CD14-positive monocyte (primary cell): ENCODE measurements around the gene DBNDD1. TPM values are rescaled to one million over a fixed set of nuclear protein-coding genes. Genes with fewer than 3 reads are reported as not detected.
A peak's percentile ranks its signal among the peaks of the same experiment; 100 is the strongest.

ENCODE experiments used
- DNase-seq, 3 donors: peaks; one replicate each; pipeline ENCODE4 v3.0.0-alpha.2; 2011 to 2022
- H2AFZ ChIP-seq: 2 replicates; pipeline ENCODE4 v1.6.0; 2012; ENCODE audit warnings: mild to moderate bottlenecking, low read depth, low read length, inconsistent platforms; ENCODE audit not compliant: insufficient read depth, poor library complexity, severe bottlenecking
- H3K27ac ChIP-seq, 2 donors: 1 replicate in 1 of 2; 2 replicates in 1 of 2; pipeline ENCODE4 v1.5.1; 2012 to 2013; ENCODE audit warnings: low read length in 2 of 2, control low read depth in 1 of 2, inconsistent platforms in 1 of 2, low read depth in 1 of 2, mild to moderate bottlenecking in 1 of 2
- H3K27me3 ChIP-seq, 2 donors: one replicate each; pipeline versions ENCODE4 v1.6.0 to v1.6.1; 2011 to 2013; ENCODE audit warnings: low read length in 2 of 2; ENCODE audit not compliant: control insufficient read depth in 2 of 2, insufficient read depth in 2 of 2
- H3K36me3 ChIP-seq, 2 donors: replicated peaks in 1 of 2; 1 replicate in 1 of 2; 2 replicates in 1 of 2; pipeline versions ENCODE4 v1.5.1 to v1.6.1; 2012 to 2013; ENCODE audit warnings: low read length in 2 of 2, control low read depth in 1 of 2, inconsistent platforms in 1 of 2, mild to moderate bottlenecking in 1 of 2; ENCODE audit not compliant: insufficient read depth in 2 of 2, control insufficient read depth in 1 of 2
- H3K4me1 ChIP-seq, 2 donors: 1 replicate in 1 of 2; 2 replicates in 1 of 2; pipeline versions ENCODE4 v1.5.1 to v1.6.1; 2012 to 2013; ENCODE audit warnings: low read length in 2 of 2, control low read depth in 1 of 2, inconsistent platforms in 1 of 2, mild to moderate bottlenecking in 1 of 2, moderate library complexity in 1 of 2; ENCODE audit not compliant: insufficient read depth in 2 of 2, control insufficient read depth in 1 of 2
- H3K4me2 ChIP-seq: replicated peaks from 2 replicates; pipeline ENCODE3; 2012; ENCODE audit warnings: low read length, moderate library complexity, mild to moderate bottlenecking; ENCODE audit not compliant: poor library complexity, severe bottlenecking; ENCODE audit errors: extremely low read depth
- H3K4me3 ChIP-seq, 3 experiments: fragments of 200-600 bp in 1 of 3; sonication (generic) in 1 of 3; replicated peaks in 1 of 3; 1 replicate in 2 of 3; 2 replicates in 1 of 3; pipeline ENCODE4 v1.5.1; 2011 to 2013; ENCODE audit warnings: low read length in 3 of 3, mild to moderate bottlenecking in 3 of 3, control low read depth in 2 of 3, low read depth in 2 of 3, inconsistent platforms in 1 of 3, moderate library complexity in 1 of 3
- H3K79me2 ChIP-seq: 2 replicates; pipeline ENCODE4 v1.6.0; 2012; ENCODE audit warnings: mild to moderate bottlenecking, control low read depth, inconsistent platforms, low read length, moderate library complexity; ENCODE audit not compliant: insufficient read depth
- H3K9ac ChIP-seq: 2 replicates; pipeline ENCODE4 v1.6.0; 2017; ENCODE audit warnings: low read length, mild to moderate bottlenecking; ENCODE audit not compliant: insufficient read depth, poor library complexity, severe bottlenecking
- H3K9me3 ChIP-seq, 2 donors: replicated peaks in 1 of 2; 1 replicate in 1 of 2; 2 replicates in 1 of 2; pipeline versions ENCODE4 v1.5.1 to v1.6.1; 2012 to 2013; ENCODE audit warnings: low read length in 2 of 2, control low read depth in 1 of 2; ENCODE audit not compliant: control insufficient read depth in 1 of 2, insufficient read depth in 1 of 2
- H4K20me1 ChIP-seq: 2 replicates; pipeline ENCODE4 v1.6.0; 2012; ENCODE audit warnings: mild to moderate bottlenecking, low read length, control low read depth, moderate library complexity; ENCODE audit not compliant: insufficient read depth
- H3K27ac Mint-ChIP-seq, 7 donors: one replicate each; pipeline ENCODE4 v1.8.0; 2020; ENCODE audit warnings: mild to moderate bottlenecking in 7 of 7, mixed read lengths in 7 of 7, moderate library complexity in 6 of 7, inconsistent platforms in 2 of 7
- H3K27me3 Mint-ChIP-seq, 3 donors: one replicate each; pipeline ENCODE4 v1.8.0; 2021 to 2022; ENCODE audit warnings: low read depth in 3 of 3, mild to moderate bottlenecking in 3 of 3, mixed read lengths in 3 of 3, moderate library complexity in 3 of 3, inconsistent platforms in 1 of 3
- H3K36me3 Mint-ChIP-seq, 2 donors: one replicate each; pipeline ENCODE4 v1.8.0; 2020; ENCODE audit warnings: mixed read lengths in 2 of 2, inconsistent platforms in 1 of 2, mild to moderate bottlenecking in 1 of 2
- H3K4me1 Mint-ChIP-seq: one replicate; pipeline ENCODE4 v1.8.0; 2020; ENCODE audit warnings: mild to moderate bottlenecking, mixed read lengths
- H3K4me3 Mint-ChIP-seq, 2 donors: one replicate each; pipeline ENCODE4 v1.8.0; 2020; ENCODE audit warnings: mild to moderate bottlenecking in 2 of 2, mixed read lengths in 2 of 2, moderate library complexity in 1 of 2
- H3K9me3 Mint-ChIP-seq, 7 donors: one replicate each; pipeline ENCODE4 v1.8.0; 2020 to 2022; ENCODE audit warnings: mixed read lengths in 7 of 7, mild to moderate bottlenecking in 6 of 7, moderate library complexity in 6 of 7, inconsistent platforms in 2 of 7
- CTCF ChIP-seq: fragments of 200-600 bp; IDR thresholded peaks from one replicate; pipeline ENCODE4 v1.8.0; 2022; ENCODE audit warnings: antibody characterized with exemption, mild to moderate bottlenecking
- WGBS: methylation state at CpG from one replicate; pipeline ENCODE4 v1.1.5; 2013; ENCODE audit warnings: missing lambda C conversion rate; ENCODE audit not compliant: insufficient coverage; 5-methylcytosine and 5-hydroxymethylcytosine counted together
- intact Hi-C, 2 donors: fragments of 100-400 bp; cut with micrococcal nuclease; formaldehyde crosslinking; loops; one replicate each; pipeline versions ENCODE4 v1.15.0 to v1.15.1; 2023
- polyA plus RNA-seq, 3 donors: library from polyadenylated mRNA; depleted of rRNA in 1 of 3; unstranded in 2 of 3; stranded (reverse) in 1 of 3; fragments of 300-500 nt in 2 of 3; fragments of >200 nt in 1 of 3; fragmentation: Illumina TruSeq in 2 of 3; gene quantifications; 1 replicate in 2 of 3; 2 replicates in 1 of 3; pipeline ENCODE4 v1.2.3, GENCODE V29; 2012 to 2021

Gene DBNDD1
- polyA plus RNA-seq, 3 donors: 0.07 TPM; not detected in 2

- H3K9ac ChIP-seq: no peak overlapping the region
- 95% methylated on average over 5 of the region's 9 CpGs for WGBS
- peaks cover 30 to 64% of the 10 kb centered on the region in 2 donors for H3K36me3 Mint-ChIP-seq
- no peak overlapping the region for H3K4me3 ChIP-seq
- H3K4me2 ChIP-seq: no peak overlapping the region
- no peaks in the 10 kb centered on the region for H3K27me3 ChIP-seq
- peaks cover 51 to 54% of the 10 kb centered on the region in 2 donors for H3K36me3 ChIP-seq
- H3K79me2 ChIP-seq: peaks cover 35% of the 10 kb centered on the region
- peaks cover 0 to 3% (median 0%) of the 10 kb centered on the region in 3 donors for H3K27me3 Mint-ChIP-seq
- no peak overlapping the region for H3K4me3 Mint-ChIP-seq
- H2AFZ ChIP-seq: no peak overlapping the region
- peaks cover 0 to 4% (median 0%) of the 10 kb centered on the region in 7 donors for H3K9me3 Mint-ChIP-seq
- H3K9me3 ChIP-seq: no peaks in the 10 kb centered on the region
- H4K20me1 ChIP-seq: peaks cover 61% of the 10 kb centered on the region
- no peak for TF ChIP-seq CTCF
- H3K27ac Mint-ChIP-seq: peak overlapping the region; percentile 68 to 94 (median 92)
- peak overlapping the region; percentile 84 to 91 for H3K27ac ChIP-seq
- intact Hi-C loops: no loop called here
- H3K4me1 Mint-ChIP-seq: peaks cover 42% of the 10 kb centered on the region
- peaks cover 46 to 57% of the 10 kb centered on the region in 2 donors for H3K4me1 ChIP-seq
- DNase-seq: no peak
Observed at GRCh38 chr16:89966756-89967155, 52.5 kb downstream of the DBNDD1 start.

GRCh38 chr16:89965447-89966225, 53.6 kb downstream of the DBNDD1 start:
- Histone ChIP-seq H2AFZ (no peak overlapping the region), H4K20me1 (peaks cover 72% of the 10 kb centered on the region), H3K27ac (no peak overlapping the region), H3K4me3 (no peak overlapping the region), H3K9ac (no peak overlapping the region), H3K36me3 (peaks cover 62 to 66% of the 10 kb centered on the region in 2 donors), H3K9me3 (no peaks in the 10 kb centered on the region), H3K4me2 (no peak overlapping the region), H3K79me2 (peaks cover 35% of the 10 kb centered on the region), H3K4me1 (peaks cover 35 to 46% of the 10 kb centered on the region in 2 donors), H3K27me3 (no peaks in the 10 kb centered on the region)
- peak overlapping the region in 2 of 7 donors; percentile 46 to 53 for H3K27ac Mint-ChIP-seq
- no peak overlapping the region for H3K4me3 Mint-ChIP-seq
- intact Hi-C loops: no loop called here
- H3K4me1 Mint-ChIP-seq: peaks cover 30% of the 10 kb centered on the region
- no peak for TF ChIP-seq CTCF
- peaks cover 41 to 69% of the 10 kb centered on the region in 2 donors for H3K36me3 Mint-ChIP-seq
- H3K9me3 Mint-ChIP-seq: peaks cover 0 to 4% (median 0%) of the 10 kb centered on the region in 7 donors
- no peak for DNase-seq
- H3K27me3 Mint-ChIP-seq: peaks cover 0 to 3% (median 0%) of the 10 kb centered on the region in 3 donors
- WGBS: 96% methylated on average over 20 of the region's 30 CpGs
